H1 (cell line): ENCODE measurements around the gene BSPRY. TPM values are rescaled to one million over a fixed set of nuclear protein-coding genes. Genes with fewer than 3 reads are reported as not detected.

Source experiments
- ATF3 ChIP-seq: IDR thresholded peaks from 2 replicates; pipeline ENCODE4 v1.6.1; 2011; ENCODE audit warnings: low read depth, mild to moderate bottlenecking, low read length; ENCODE audit not compliant: insufficient read depth
- BCL11A ChIP-seq, 2 experiments: IDR thresholded peaks; one replicate each; pipeline ENCODE4 v1.6.1; 2011; ENCODE audit warnings: low read depth in 2 of 2, low read length in 2 of 2, mild to moderate bottlenecking in 2 of 2
- CBX5 ChIP-seq: fragments of 300-800, 300-1000 bp; sonication (generic); IDR thresholded peaks from 2 replicates; pipeline ENCODE4 v1.7.1; 2016; ENCODE audit warnings: antibody characterized with exemption, low read length, low read depth
- CEBPB ChIP-seq: IDR thresholded peaks from 2 replicates; pipeline ENCODE4 v1.6.1; 2012; ENCODE audit warnings: low read depth, low read length
- GABPA ChIP-seq: IDR thresholded peaks from 2 replicates; pipeline ENCODE4 v1.6.1; 2011; ENCODE audit warnings: mild to moderate bottlenecking, low read length, moderate library complexity, borderline replicate concordance; ENCODE audit not compliant: insufficient read depth
- HDAC6 ChIP-seq: IDR thresholded peaks from one replicate; pipeline ENCODE4 v1.7.1; 2012; ENCODE audit warnings: low read depth, mild to moderate bottlenecking, inconsistent platforms, low read length, moderate library complexity
- JUN ChIP-seq: IDR thresholded peaks from 2 replicates; pipeline ENCODE4 v1.6.1; 2011; ENCODE audit warnings: low read depth, mild to moderate bottlenecking, improper control_type of control experiment, low read length
- KDM1A ChIP-seq: fragments of 200-600, 300-600 bp; sonication (generic); IDR thresholded peaks from 2 replicates; pipeline ENCODE4 v1.7.1; 2016; ENCODE audit warnings: mild to moderate bottlenecking, low read length, borderline replicate concordance
- KDM5A ChIP-seq: fragments of 200-600 bp; IDR thresholded peaks from 2 replicates; pipeline ENCODE4 v1.7.1; 2012; ENCODE audit warnings: mild to moderate bottlenecking, low read length, inconsistent platforms, mixed read lengths
- MAFK ChIP-seq: IDR thresholded peaks from 2 replicates; pipeline ENCODE4 v1.6.1; 2012; ENCODE audit warnings: low read depth, mild to moderate bottlenecking, improper control_type of control experiment, low read length
- MAX ChIP-seq: IDR thresholded peaks from 2 replicates; pipeline ENCODE4 v1.6.1; 2012; ENCODE audit warnings: inconsistent platforms
- POLR2A ChIP-seq, 2 experiments: IDR thresholded peaks; 1 replicate in 1 of 2; 2 replicates in 1 of 2; pipeline ENCODE4 v1.6.1; 2011; ENCODE audit warnings: low read depth in 2 of 2, low read length in 2 of 2, mild to moderate bottlenecking in 2 of 2; ENCODE audit errors: control extremely low read depth in 1 of 2
- POLR2AphosphoS5 ChIP-seq: IDR thresholded peaks from 2 replicates; pipeline ENCODE4 v1.6.1; 2011; ENCODE audit warnings: low read depth, low read length
- POU5F1 ChIP-seq: IDR thresholded peaks from 2 replicates; pipeline ENCODE4 v1.6.1; 2011; ENCODE audit warnings: low read depth, mild to moderate bottlenecking, low read length, moderate library complexity
- RBBP5 ChIP-seq: IDR thresholded peaks from 2 replicates; pipeline ENCODE4 v1.7.1; 2012; ENCODE audit warnings: low read depth, mild to moderate bottlenecking, inconsistent platforms, low read length, moderate library complexity, borderline replicate concordance
- RFX5 ChIP-seq: IDR thresholded peaks from 2 replicates; pipeline ENCODE4 v1.6.1; 2011; ENCODE audit warnings: low read depth, low read length, improper control_type of control experiment, borderline replicate concordance
- SUZ12 ChIP-seq: fragments of 200-600 bp; sonication (generic); IDR thresholded peaks from 2 replicates; pipeline ENCODE4 v1.6.1; 2012; ENCODE audit warnings: mild to moderate bottlenecking, inconsistent platforms, low read length, moderate library complexity, mixed read lengths
- TAF7 ChIP-seq: optimal IDR thresholded peaks from 2 replicates; pipeline ENCODE3; 2011; ENCODE audit warnings: low read depth, mild to moderate bottlenecking, inconsistent platforms, low read length, moderate library complexity, borderline replicate concordance
- TCF12 ChIP-seq: IDR thresholded peaks from 2 replicates; pipeline ENCODE4 v1.6.1; 2011; ENCODE audit warnings: low read depth, mild to moderate bottlenecking, low read length
- USF2 ChIP-seq: IDR thresholded peaks from 2 replicates; pipeline ENCODE4 v1.6.1; 2011; ENCODE audit warnings: low read length, improper control_type of control experiment
- polyA plus RNA-seq, 7 experiments: library from polyadenylated mRNA; depleted of rRNA in 3 of 7; stranded (reverse) in 5 of 7; unstranded in 2 of 7; fragments of >200 nt in 5 of 7; fragments of 200-250 nt in 2 of 7; gene quantifications; 1 replicate in 5 of 7; 2 replicates in 1 of 7; 4 replicates in 1 of 7; pipeline versions ENCODE4 v1.2.1 to v1.2.3, GENCODE V29; 2011 to 2013; ENCODE audit warnings: missing spikeins in 2 of 7, mixed read lengths in 2 of 7
- total RNA-seq: library from RNA; stranded (reverse); fragmentation: NEBNext Ultra II Directional; extraction: Animal tissue kit (Norgen Biotek cat#: 25700); gene quantifications from 2 replicates; pipeline ENCODE4 v1.2.1, GENCODE V29; 2021
- TF ChIP-seq, protein P1 (sequence below): IDR thresholded peaks from 2 replicates; pipeline ENCODE4 v1.6.1; 2012; ENCODE audit warnings: inconsistent platforms

BSPRY gene
- total and polyA plus RNA-seq, 2 of the 8 experiments (the other 6 are each of a cell fraction or from before 2014, with no cell fraction given): 5.5 to 10.9 TPM

DNA sequence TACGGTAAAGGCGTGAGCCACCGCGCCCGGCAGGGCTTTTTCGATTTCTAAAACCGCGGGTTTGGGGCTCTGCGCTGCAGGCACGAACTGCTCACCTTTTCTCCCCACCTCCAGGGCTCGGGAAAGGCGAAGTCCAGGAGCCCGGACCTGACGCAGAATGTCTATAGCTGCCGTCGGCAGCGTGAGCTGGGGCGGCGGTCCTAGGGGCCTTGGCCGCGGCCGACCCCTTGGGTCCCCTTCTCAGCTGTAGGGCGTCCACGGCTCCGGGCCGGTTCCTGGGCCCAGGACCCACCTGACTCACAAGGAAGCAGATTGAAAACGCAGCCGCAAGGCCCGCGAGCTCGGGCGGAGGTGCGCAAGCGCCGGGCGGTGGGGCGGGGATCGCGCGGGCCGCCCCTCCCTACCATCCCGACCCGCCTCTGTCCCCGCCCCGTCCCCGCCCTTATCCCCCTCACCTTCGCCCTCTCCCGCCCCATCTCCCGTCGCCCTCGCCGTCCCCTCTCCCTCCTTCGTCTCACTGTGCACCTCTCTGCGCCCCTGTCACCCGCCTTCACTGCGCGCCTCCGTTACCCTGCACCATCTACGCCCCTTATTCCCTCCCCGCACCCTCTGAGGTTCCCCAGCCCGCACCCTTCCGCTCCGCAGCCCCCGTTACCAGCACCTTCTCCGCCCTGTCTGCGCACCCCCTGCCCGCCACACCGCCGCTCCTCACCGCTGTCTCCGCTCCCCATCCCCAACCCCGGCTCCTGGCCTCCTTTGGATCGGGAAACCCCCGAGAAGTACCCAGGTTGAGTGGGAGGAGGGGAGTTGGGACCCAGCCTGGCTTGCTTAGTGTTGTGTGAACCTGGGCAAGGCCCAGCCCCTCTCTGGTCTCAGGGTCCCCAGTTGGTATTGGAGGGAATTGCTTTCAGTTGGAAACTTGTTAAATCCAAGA is 27.6 kb downstream of the BSPRY start, which contains the start of gene HDHD3 (continued):
- no peak for TF ChIP-seq JUN
- no peak for TF ChIP-seq BCL11A (IDR thresholded peaks at IDR 0.05; ENCODE audit: low read depth in 2 of 2, low read length in 2 of 2)
- peak; percentile 54; the same call in 1 of the 2 replicates for TF ChIP-seq POLR2AphosphoS5
- no peak for TF ChIP-seq POU5F1
- no peak for TF ChIP-seq SUZ12
- TF ChIP-seq RBBP5: peak; percentile 80
- no peak for TF ChIP-seq ATF3
- peak; percentile 44 to 72 for TF ChIP-seq POLR2A (IDR thresholded peaks at IDR 0.05; ENCODE audit: control extremely low read depth in 1 of 2, low read depth in 2 of 2, low read length in 2 of 2)
- peak; percentile 37 for TF ChIP-seq TAF7
- no peak for TF ChIP-seq CBX5
- TF ChIP-seq KDM1A: no peak
- TF ChIP-seq MAFK: no peak
- no peak for TF ChIP-seq CEBPB
- TF ChIP-seq HDAC6: no peak
- TF ChIP-seq MAX: no peak; the same call in 1 of the 2 replicates
- TF ChIP-seq, protein P1, sequence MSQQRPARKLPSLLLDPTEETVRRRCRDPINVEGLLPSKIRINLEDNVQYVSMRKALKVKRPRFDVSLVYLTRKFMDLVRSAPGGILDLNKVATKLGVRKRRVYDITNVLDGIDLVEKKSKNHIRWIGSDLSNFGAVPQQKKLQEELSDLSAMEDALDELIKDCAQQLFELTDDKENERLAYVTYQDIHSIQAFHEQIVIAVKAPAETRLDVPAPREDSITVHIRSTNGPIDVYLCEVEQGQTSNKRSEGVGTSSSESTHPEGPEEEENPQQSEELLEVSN: no peak
- no peak for TF ChIP-seq GABPA
- no peak for TF ChIP-seq TCF12
- no peak for TF ChIP-seq RFX5
- no peak for TF ChIP-seq KDM5A
- TF ChIP-seq USF2: no peak
